HEK293 (cell line): ENCODE results near the gene SNAPC4.

Source experiments
- CTCF ChIA-PET: fragments of 350-600 bp; formaldehyde crosslinking; extraction: SDS; loops from one replicate; lab custom pipeline; 2021; ENCODE audit warnings: antibody characterized with exemption; lab: Yijun Ruan, JAX
- POLR2A ChIA-PET: fragments of 300-600 bp; formaldehyde crosslinking; extraction: SDS; loops from one replicate; lab custom pipeline; 2020; ENCODE audit warnings: antibody characterized with exemption, inconsistent platforms; lab: Yijun Ruan, JAX
- H3K27ac ChIP-seq: fragments of 200-500 bp; sonication (Bioruptor generic); 2 replicates; pipeline ENCODE4 v1.5.1; 2014; ENCODE audit warnings: low read depth, low read length, control low read depth, inconsistent platforms; ENCODE audit errors: extremely low read depth
- H3K36me3 ChIP-seq, 2 experiments: fragments of 200-500 bp in 1 of 2; sonication (Bioruptor generic) in 1 of 2; 1 replicate in 1 of 2; 2 replicates in 1 of 2; pipeline ENCODE4 v1.5.1; 2014 to 2017; ENCODE audit warnings: inconsistent platforms in 2 of 2, low read length in 2 of 2; ENCODE audit not compliant: control insufficient read depth in 2 of 2, insufficient read depth in 1 of 2
- H3K4me1 ChIP-seq: fragments of 200-500 bp; sonication (Bioruptor generic); 2 replicates; pipeline ENCODE4 v1.5.1; 2014; ENCODE audit warnings: mild to moderate bottlenecking, low read length, inconsistent platforms; ENCODE audit not compliant: control insufficient read depth, insufficient read depth
- H3K4me3 ChIP-seq: 2 replicates; pipeline ENCODE4 v1.5.1; 2011; ENCODE audit warnings: low read depth, mild to moderate bottlenecking, control low read depth, low read length, moderate library complexity
- H3K9me3 ChIP-seq: fragments of 200-500 bp; sonication (Bioruptor generic); 2 replicates; pipeline ENCODE4 v1.5.1; 2014; ENCODE audit warnings: low read depth, low read length, inconsistent platforms; ENCODE audit not compliant: control insufficient read depth, insufficient read depth
- EGR2 ChIP-seq: fragments of 450-650 bp; formaldehyde crosslinking; IDR thresholded peaks from 2 replicates; pipeline ENCODE4 v1.5.1; 2016; ENCODE audit warnings: low read depth, missing biosample characterization, missing genetic modification characterization
- HOXD13 ChIP-seq: sonication (generic); formaldehyde crosslinking; IDR thresholded peaks from 2 replicates; pipeline ENCODE4 v1.8.0; 2022; ENCODE audit warnings: missing genetic modification reagents, borderline replicate concordance
- REPIN1 ChIP-seq: fragments of 450-650 bp; formaldehyde crosslinking; IDR thresholded peaks from 2 replicates; pipeline ENCODE4 v1.5.1; 2017; ENCODE audit warnings: missing biosample characterization, missing genetic modification characterization, low read depth
- ZBTB1 ChIP-seq: fragments of 450-650 bp; formaldehyde crosslinking; IDR thresholded peaks from 2 replicates; pipeline ENCODE4 v1.5.1; 2016; ENCODE audit warnings: missing biosample characterization, missing genetic modification characterization
- ZNF112 ChIP-seq: fragments of 450-650 bp; formaldehyde crosslinking; IDR thresholded peaks from 2 replicates; pipeline ENCODE4 v1.5.0; 2017; ENCODE audit warnings: missing biosample characterization, missing genetic modification characterization
- ZNF155 ChIP-seq: fragments of 450-650 bp; formaldehyde crosslinking; IDR thresholded peaks from 2 replicates; pipeline ENCODE4 v1.5.1; 2016; ENCODE audit warnings: missing biosample characterization, missing genetic modification characterization
- ZNF223 ChIP-seq: fragments of 450-650 bp; formaldehyde crosslinking; IDR thresholded peaks from 2 replicates; pipeline ENCODE4 v1.5.1; 2016; ENCODE audit warnings: missing biosample characterization, missing genetic modification characterization
- ZNF501 ChIP-seq: fragments of 450-650 bp; formaldehyde crosslinking; IDR thresholded peaks from 2 replicates; pipeline ENCODE4 v1.5.1; 2016; ENCODE audit warnings: missing biosample characterization, missing genetic modification characterization
- ZNF530 ChIP-seq: fragments of 450-650 bp; formaldehyde crosslinking; IDR thresholded peaks from 2 replicates; pipeline ENCODE4 v1.5.1; 2016; ENCODE audit warnings: low read depth, missing biosample characterization, missing genetic modification characterization
- ZNF549 ChIP-seq: fragments of 450-650 bp; IDR thresholded peaks from 2 replicates; pipeline ENCODE4 v1.5.1; 2018; ENCODE audit warnings: missing biosample characterization, missing genetic modification characterization, mild to moderate bottlenecking, inconsistent platforms, moderate library complexity
- ZNF558 ChIP-seq: fragments of 450-650 bp; formaldehyde crosslinking; IDR thresholded peaks from 2 replicates; pipeline ENCODE4 v1.5.1; 2016; ENCODE audit warnings: missing biosample characterization, missing genetic modification characterization
- ZNF677 ChIP-seq: fragments of 450-650 bp; IDR thresholded peaks from 2 replicates; pipeline ENCODE4 v1.5.0; 2018; ENCODE audit warnings: missing biosample characterization, mild to moderate bottlenecking, missing genetic modification characterization, moderate library complexity
- ZNF792 ChIP-seq: fragments of 450-650 bp; formaldehyde crosslinking; IDR thresholded peaks from 2 replicates; pipeline ENCODE4 v1.5.1; 2016; ENCODE audit warnings: missing biosample characterization, missing genetic modification characterization
- TF ChIP-seq, protein P1 (sequence below): fragments of 450-650 bp; formaldehyde crosslinking; conservative IDR thresholded peaks from 2 replicates; pipeline ENCODE4 v1.5.1; 2016; ENCODE audit warnings: low read depth, missing biosample characterization, missing genetic modification characterization
- TF ChIP-seq, protein P2 (sequence below): fragments of 450-650 bp; formaldehyde crosslinking; IDR thresholded peaks from 2 replicates; pipeline ENCODE4 v1.5.1; 2016; ENCODE audit warnings: missing biosample characterization, missing genetic modification characterization, borderline replicate concordance
- TF ChIP-seq, protein P3 (sequence below): fragments of 450-650 bp; formaldehyde crosslinking; IDR thresholded peaks from 2 replicates; pipeline ENCODE4 v1.5.1; 2017; ENCODE audit warnings: missing biosample characterization, missing genetic modification characterization

Gene SNAPC4

DNA sequence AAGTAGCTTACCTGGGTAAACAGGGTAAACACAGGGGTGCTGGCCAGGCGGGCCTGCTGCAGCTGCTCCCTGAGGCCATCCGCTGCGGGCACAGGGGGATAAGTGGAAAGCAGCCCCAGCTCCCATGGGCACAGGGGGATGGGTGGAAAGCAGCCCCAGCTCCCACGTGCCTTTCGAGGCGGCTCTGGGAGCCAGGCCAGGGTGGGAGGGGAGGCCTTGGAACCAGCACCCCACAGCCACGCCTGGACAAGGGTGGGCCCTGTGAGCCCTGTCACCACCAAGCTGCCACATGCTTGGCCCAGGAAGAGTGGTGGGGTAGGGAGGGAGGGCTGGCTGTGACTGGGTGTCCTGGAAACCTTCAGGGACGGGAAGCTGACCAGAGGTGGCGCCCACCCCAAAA is 18.7 kb downstream of the SNAPC4 start:
- H3K4me3 ChIP-seq, result no peak overlapping the region
- ChIA-PET CTCF (no interaction called here), POLR2A (interaction anchor here (2.0 kb wide), 1 partner anchor 18 kb away, joined by 11 read pairs; the partner anchor contains the start of gene DNLZ)
- TF ChIP-seq EGR2, result no peak
- no peak for TF ChIP-seq ZNF530 (tag by site-specific recombination)
- TF ChIP-seq ZNF112 (tag by site-specific recombination), result no peak
- TF ChIP-seq ZNF792, result no peak
- TF ChIP-seq, protein P1, sequence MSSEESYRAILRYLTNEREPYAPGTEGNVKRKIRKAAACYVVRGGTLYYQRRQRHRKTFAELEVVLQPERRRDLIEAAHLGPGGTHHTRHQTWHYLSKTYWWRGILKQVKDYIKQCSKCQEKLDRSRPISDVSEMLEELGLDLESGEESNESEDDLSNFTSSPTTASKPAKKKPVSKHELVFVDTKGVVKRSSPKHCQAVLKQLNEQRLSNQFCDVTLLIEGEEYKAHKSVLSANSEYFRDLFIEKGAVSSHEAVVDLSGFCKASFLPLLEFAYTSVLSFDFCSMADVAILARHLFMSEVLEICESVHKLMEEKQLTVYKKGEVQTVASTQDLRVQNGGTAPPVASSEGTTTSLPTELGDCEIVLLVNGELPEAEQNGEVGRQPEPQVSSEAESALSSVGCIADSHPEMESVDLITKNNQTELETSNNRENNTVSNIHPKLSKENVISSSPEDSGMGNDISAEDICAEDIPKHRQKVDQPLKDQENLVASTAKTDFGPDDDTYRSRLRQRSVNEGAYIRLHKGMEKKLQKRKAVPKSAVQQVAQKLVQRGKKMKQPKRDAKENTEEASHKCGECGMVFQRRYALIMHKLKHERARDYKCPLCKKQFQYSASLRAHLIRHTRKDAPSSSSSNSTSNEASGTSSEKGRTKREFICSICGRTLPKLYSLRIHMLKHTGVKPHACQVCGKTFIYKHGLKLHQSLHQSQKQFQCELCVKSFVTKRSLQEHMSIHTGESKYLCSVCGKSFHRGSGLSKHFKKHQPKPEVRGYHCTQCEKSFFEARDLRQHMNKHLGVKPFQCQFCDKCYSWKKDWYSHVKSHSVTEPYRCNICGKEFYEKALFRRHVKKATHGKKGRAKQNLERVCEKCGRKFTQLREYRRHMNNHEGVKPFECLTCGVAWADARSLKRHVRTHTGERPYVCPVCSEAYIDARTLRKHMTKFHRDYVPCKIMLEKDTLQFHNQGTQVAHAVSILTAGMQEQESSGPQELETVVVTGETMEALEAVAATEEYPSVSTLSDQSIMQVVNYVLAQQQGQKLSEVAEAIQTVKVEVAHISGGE (tag by site-specific recombination), result no peak
- TF ChIP-seq, all 188 proteins: peak for 0
- no peak overlapping the region for H3K27ac ChIP-seq
- H3K9me3 ChIP-seq, result no peaks in the 10 kb centered on the region
- peaks cover 13 to 98% of the 10 kb centered on the region in 2 experiments for H3K36me3 ChIP-seq
- H3K4me1 ChIP-seq, result no peaks in the 10 kb centered on the region

DNA sequence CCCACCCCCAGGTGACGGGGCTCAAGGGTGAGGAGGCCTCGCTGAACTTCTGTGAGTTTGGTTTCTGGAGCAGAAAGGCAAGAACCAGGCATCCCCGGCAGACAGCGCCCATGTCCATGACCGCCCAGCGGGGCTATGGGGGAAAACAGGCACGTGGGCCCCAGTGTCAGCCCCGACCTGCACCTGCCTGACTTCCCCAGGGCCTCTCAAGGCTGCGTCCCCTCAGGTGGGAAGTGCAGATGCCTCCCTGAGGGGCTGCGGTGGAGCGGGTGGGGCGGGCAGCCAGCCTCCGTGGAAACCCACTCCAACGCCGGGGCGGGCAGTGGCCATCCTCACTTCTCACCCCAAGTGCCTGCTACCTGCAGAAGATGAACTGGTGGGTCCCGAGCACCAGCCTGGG is 19.6 kb downstream of the SNAPC4 start:
- no peak for TF ChIP-seq ZNF558
- TF ChIP-seq, protein P2, sequence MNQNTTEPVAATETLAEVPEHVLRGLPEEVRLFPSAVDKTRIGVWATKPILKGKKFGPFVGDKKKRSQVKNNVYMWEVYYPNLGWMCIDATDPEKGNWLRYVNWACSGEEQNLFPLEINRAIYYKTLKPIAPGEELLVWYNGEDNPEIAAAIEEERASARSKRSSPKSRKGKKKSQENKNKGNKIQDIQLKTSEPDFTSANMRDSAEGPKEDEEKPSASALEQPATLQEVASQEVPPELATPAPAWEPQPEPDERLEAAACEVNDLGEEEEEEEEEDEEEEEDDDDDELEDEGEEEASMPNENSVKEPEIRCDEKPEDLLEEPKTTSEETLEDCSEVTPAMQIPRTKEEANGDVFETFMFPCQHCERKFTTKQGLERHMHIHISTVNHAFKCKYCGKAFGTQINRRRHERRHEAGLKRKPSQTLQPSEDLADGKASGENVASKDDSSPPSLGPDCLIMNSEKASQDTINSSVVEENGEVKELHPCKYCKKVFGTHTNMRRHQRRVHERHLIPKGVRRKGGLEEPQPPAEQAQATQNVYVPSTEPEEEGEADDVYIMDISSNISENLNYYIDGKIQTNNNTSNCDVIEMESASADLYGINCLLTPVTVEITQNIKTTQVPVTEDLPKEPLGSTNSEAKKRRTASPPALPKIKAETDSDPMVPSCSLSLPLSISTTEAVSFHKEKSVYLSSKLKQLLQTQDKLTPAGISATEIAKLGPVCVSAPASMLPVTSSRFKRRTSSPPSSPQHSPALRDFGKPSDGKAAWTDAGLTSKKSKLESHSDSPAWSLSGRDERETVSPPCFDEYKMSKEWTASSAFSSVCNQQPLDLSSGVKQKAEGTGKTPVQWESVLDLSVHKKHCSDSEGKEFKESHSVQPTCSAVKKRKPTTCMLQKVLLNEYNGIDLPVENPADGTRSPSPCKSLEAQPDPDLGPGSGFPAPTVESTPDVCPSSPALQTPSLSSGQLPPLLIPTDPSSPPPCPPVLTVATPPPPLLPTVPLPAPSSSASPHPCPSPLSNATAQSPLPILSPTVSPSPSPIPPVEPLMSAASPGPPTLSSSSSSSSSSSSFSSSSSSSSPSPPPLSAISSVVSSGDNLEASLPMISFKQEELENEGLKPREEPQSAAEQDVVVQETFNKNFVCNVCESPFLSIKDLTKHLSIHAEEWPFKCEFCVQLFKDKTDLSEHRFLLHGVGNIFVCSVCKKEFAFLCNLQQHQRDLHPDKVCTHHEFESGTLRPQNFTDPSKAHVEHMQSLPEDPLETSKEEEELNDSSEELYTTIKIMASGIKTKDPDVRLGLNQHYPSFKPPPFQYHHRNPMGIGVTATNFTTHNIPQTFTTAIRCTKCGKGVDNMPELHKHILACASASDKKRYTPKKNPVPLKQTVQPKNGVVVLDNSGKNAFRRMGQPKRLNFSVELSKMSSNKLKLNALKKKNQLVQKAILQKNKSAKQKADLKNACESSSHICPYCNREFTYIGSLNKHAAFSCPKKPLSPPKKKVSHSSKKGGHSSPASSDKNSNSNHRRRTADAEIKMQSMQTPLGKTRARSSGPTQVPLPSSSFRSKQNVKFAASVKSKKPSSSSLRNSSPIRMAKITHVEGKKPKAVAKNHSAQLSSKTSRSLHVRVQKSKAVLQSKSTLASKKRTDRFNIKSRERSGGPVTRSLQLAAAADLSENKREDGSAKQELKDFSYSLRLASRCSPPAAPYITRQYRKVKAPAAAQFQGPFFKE (tag by site-specific recombination), result no peak
- no peak for TF ChIP-seq REPIN1
- no peak for TF ChIP-seq ZNF223 (tag by site-specific recombination)
- TF ChIP-seq ZNF677 (tag by site-specific recombination), result no peak
- no peak for TF ChIP-seq ZNF501
- POLR2A ChIA-PET, result interaction anchor here (1.0 to 1.3 kb wide), 2 partner anchors 9 to 14 kb away, joined by 4 read pairs; no protein-coding TSS in a partner anchor
- peaks cover 8 to 98% of the 10 kb centered on the region in 2 experiments for H3K36me3 ChIP-seq
- no peaks in the 10 kb centered on the region for H3K4me1 ChIP-seq
- H3K4me3 ChIP-seq, result no peak overlapping the region
- H3K9me3 ChIP-seq, result no peaks in the 10 kb centered on the region
- CTCF ChIA-PET, result interaction anchor here (1.0 kb wide), 1 partner anchor 21 kb away, joined by 3 read pairs; no protein-coding TSS in a partner anchor
- H3K27ac ChIP-seq, result no peak overlapping the region

DNA sequence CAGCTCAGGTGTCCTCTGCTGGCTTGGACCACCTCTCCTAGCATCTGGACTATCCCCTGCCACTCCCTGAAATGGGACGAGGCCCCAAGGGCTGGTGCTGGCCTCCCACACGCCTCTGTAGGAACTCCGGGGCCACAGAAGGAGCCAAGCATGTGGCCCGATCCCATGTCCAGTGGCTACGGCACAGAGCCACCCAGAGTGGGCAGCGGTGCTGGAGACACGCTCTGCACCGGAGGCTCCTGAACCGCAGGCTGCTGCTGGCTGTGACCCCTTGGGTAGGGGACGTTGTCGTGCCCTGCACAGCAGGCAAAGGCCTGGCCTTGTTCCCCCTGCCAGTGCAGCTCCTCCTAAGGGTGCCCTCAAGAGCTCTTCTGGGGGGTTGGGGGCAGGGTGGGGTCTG is 20.1 kb downstream of the SNAPC4 start:
- H3K36me3 ChIP-seq, result peaks cover 3 to 98% of the 10 kb centered on the region in 2 experiments
- CTCF ChIA-PET, result interaction anchor here (1.0 kb wide), 1 partner anchor 21 kb away, joined by 3 read pairs; no protein-coding TSS in a partner anchor
- POLR2A ChIA-PET, result interaction anchor here (0.5 to 1.3 kb wide), 4 partner anchors 10 to 38 kb away, joined by 3 to 4 read pairs (median 4); no protein-coding TSS in a partner anchor

More for the DNA sequence above, 20.1 kb downstream of the SNAPC4 start:
- H3K4me3 ChIP-seq, result no peak overlapping the region
- no peaks in the 10 kb centered on the region for H3K9me3 ChIP-seq
- H3K27ac ChIP-seq, result no peak overlapping the region
- no peak for TF ChIP-seq ZNF549 (tag by site-specific recombination)
- TF ChIP-seq ZNF155 (tag by site-specific recombination), result no peak
- TF ChIP-seq, protein P3, sequence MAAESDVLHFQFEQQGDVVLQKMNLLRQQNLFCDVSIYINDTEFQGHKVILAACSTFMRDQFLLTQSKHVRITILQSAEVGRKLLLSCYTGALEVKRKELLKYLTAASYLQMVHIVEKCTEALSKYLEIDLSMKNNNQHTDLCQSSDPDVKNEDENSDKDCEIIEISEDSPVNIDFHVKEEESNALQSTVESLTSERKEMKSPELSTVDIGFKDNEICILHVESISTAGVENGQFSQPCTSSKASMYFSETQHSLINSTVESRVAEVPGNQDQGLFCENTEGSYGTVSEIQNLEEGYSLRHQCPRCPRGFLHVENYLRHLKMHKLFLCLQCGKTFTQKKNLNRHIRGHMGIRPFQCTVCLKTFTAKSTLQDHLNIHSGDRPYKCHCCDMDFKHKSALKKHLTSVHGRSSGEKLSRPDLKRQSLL (tag by site-specific recombination), result no peak
- no peak for TF ChIP-seq ZBTB1 (tag by site-specific recombination)
- TF ChIP-seq HOXD13 (CRISPR knock-in tag), result no peak
- no peaks in the 10 kb centered on the region for H3K4me1 ChIP-seq
